IPS-15b (cell line): Measurements from ENCODE around the gene SCNN1G.

Source experiments
- H3K27me3 ChIP-seq: one replicate; pipeline ENCODE4 v1.6.1; 2013; ENCODE audit warnings: low read length; ENCODE audit not compliant: control insufficient read depth, insufficient read depth
- H3K36me3 ChIP-seq: one replicate; pipeline ENCODE4 v1.6.1; 2013; ENCODE audit warnings: low read length; ENCODE audit not compliant: control insufficient read depth, insufficient read depth
- H3K4me1 ChIP-seq: one replicate; pipeline ENCODE4 v1.6.1; 2013; ENCODE audit warnings: mild to moderate bottlenecking, low read length; ENCODE audit not compliant: control insufficient read depth, insufficient read depth
- H3K4me3 ChIP-seq: one replicate; pipeline ENCODE4 v1.5.1; 2013; ENCODE audit warnings: low read depth, low read length
- H3K9ac ChIP-seq: one replicate; pipeline ENCODE4 v1.6.1; 2013; ENCODE audit warnings: low read depth, mild to moderate bottlenecking, low read length
- H3K9me3 ChIP-seq: one replicate; pipeline ENCODE4 v1.6.1; 2013; ENCODE audit warnings: mild to moderate bottlenecking, low read length; ENCODE audit not compliant: control insufficient read depth, insufficient read depth

The SCNN1G gene

GRCh38 chr16:23256440-23256839 is 73.9 kb downstream of the SCNN1G start:
- Histone ChIP-seq H3K4me3 (no peak overlapping the region), H3K4me1 (no peaks in the 10 kb centered on the region), H3K36me3 (no peaks in the 10 kb centered on the region), H3K27me3 (no peaks in the 10 kb centered on the region), H3K9ac (no peak overlapping the region), H3K9me3 (no peaks in the 10 kb centered on the region)

DNA sequence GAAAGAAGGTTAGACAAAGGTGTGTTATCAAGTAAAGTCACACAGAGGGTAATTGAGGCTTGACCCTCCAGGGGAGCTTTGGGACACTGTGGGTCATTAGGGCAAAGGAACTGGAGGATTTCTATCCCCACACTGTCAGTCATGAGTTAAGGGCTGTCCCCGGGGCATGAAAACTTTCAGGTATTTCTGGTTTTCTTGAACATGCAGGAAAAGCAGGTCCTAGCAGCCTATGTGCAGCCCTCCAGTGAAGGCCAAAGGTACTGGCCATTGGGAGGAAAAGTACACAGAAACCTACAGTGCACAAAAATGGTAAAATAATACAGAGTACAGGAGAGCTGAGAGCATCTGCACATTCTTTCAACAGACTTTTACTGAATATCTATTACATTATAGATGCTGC is 75.1 kb downstream of the SCNN1G start:
- no peaks in the 10 kb centered on the region for H3K27me3 ChIP-seq
- no peaks in the 10 kb centered on the region for H3K9me3 ChIP-seq

GRCh38 chr16:23258919-23259237 is 76.3 kb downstream of the SCNN1G start:
- Histone ChIP-seq H3K9me3 (no peaks in the 10 kb centered on the region), H3K27me3 (no peaks in the 10 kb centered on the region), H3K4me1 (no peaks in the 10 kb centered on the region), H3K36me3 (no peaks in the 10 kb centered on the region), H3K9ac (no peak overlapping the region), H3K4me3 (no peak overlapping the region)

More for the DNA sequence above, 75.1 kb downstream of the SCNN1G start:
- H3K4me3 ChIP-seq: no peak overlapping the region
- H3K36me3 ChIP-seq: no peaks in the 10 kb centered on the region
- H3K9ac ChIP-seq: no peak overlapping the region
- no peaks in the 10 kb centered on the region for H3K4me1 ChIP-seq
